Measurements from ENCODE around the gene CD300LG.

CD300LG gene

DNA sequence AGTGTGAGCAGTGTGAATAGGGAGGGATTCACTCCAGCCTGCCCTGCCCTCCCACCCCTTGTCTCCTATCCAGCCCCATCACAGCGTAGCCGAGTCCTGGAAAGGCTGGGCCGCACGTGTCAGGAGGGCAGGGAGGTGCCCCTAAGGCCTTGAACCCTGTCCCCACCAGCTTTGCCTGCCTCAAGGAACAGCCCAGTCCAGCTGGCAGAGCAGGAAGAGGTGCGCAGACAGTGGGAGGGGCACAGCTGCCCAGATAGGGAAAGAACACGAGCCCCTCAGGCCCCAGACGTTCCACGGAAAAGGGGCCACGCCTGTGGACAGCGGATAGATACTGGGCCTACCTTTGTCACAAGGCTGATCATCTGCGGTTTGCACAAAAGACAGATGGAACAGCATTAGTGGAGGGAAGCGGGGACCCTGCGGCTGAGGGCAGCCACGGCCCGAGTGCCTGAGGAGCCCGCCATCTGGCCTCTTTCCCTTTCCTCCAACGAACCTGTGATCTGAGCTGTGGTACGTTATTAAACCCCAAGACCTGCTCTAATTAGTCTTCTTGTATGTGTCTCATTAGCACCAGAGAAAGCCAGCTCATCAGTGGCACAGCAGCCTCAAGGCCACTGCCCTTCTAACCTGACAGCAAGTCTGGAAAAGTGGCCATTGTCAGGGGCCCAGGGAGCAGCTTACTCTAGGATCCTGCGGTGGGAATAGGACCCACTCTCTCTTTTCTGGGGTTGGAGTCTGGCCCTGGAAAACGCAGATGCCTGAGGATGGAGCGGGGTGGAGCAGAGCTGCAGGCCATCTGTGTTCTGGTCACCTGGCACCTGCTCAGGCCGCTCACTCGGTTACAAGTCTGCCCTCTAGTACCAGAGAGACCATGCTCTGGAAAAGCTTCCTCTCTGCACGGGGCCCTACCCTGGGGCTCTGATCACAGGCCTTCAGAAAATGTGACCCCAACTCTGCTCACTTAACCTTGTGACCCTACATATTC is 30.3 kb upstream of the CD300LG start:
- TF ChIP-seq POLR2A (IDR thresholded peaks at IDR 0.05; ENCODE audit: low read length): no peak
- no peak for TF ChIP-seq GATA1 (IDR thresholded peaks at IDR 0.05; ENCODE audit: low read depth, low read length)
- DNase-seq: no peak

GRCh38 chr17:43817826-43818225 is 29.1 kb upstream of the CD300LG start:
- no peak for DNase-seq
- no peak for TF ChIP-seq GATA1 (IDR thresholded peaks at IDR 0.05; ENCODE audit: low read depth, low read length)
- no peak for TF ChIP-seq POLR2A (IDR thresholded peaks at IDR 0.05; ENCODE audit: low read length)

DNA sequence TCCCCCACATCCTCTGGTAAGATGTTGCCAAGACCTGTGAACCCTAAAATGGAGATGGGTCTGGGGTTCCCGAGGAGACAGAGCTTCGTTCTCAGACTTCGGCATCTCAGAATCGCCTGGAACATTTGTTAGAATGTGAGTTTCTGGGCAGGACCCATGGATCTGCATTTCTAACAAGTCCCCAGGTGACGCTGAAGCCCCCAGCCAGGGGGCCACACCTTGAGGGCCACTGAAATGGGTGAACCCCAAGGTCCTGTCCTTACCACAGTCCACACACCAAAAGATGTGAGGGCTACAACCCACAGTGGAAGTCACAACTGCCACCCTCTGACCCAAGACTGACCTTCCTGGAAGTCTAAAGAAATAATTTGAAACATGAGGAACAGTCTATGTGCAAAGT is 28.0 kb upstream of the CD300LG start:
- no peak for DNase-seq
- TF ChIP-seq GATA1 (IDR thresholded peaks at IDR 0.05; ENCODE audit: low read depth, low read length) (no peak), POLR2A (IDR thresholded peaks at IDR 0.05; ENCODE audit: low read length) (no peak)

DNA sequence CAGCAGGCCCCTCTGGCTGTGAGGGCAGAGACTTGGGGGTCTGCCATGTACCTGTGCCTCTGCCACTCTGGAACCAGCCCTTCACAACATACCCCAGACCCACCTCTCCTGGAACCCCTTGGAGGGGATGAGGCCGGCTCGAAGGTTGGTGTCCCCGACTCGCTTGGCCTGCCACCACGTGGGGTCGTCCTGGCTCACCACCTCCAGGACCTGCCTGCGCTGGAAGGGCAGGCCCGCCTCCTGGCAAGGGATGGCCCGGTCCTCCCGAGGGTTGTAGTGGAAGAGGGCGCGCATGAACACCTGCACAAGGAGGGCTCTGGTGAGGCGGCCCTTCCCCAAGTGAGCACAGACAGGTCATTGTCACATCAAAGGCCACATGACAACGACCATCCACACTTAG is 26.2 kb upstream of the CD300LG start:
- TF ChIP-seq POLR2A (IDR thresholded peaks at IDR 0.05; ENCODE audit: low read length): no peak
- TF ChIP-seq GATA1 (IDR thresholded peaks at IDR 0.05; ENCODE audit: low read depth, low read length): no peak
- no peak for DNase-seq

DNA sequence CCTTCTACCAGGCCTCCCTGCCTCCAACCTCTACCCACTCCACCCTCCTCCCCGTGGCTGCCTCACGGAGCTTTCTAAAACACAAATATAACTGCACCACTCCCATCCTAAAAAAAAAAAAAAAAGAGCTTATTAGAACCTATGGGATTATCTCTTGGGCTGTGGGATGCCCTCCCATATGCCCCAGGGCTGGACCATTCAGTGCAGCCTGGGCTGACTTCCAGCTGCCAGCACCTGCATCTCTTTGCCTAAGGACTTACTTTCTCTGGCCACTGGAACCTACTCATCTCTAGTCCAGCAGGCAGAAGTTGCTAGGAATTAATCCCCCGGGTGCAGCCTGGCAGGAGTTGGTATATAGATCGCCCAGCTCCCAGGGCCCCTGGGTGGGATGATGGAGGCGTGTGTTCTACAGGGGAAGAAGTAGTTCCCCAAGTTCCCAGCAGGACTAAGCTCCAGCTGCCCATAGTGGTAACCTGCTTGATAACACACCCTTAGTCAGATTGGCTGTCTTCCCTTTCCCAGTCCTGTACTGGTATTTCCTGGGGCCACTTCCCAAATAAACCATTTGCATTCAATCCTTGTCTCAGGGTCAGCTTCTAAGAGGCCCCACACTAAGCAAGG is 24.3 kb upstream of the CD300LG start:
- no peak for DNase-seq
- TF ChIP-seq POLR2A (IDR thresholded peaks at IDR 0.05; ENCODE audit: low read length) (no peak), GATA1 (IDR thresholded peaks at IDR 0.05; ENCODE audit: low read depth, low read length) (no peak)

GRCh38 chr17:43823350-43824084 is 23.5 kb upstream of the CD300LG start:
- no peak for TF ChIP-seq GATA1 (IDR thresholded peaks at IDR 0.05; ENCODE audit: low read depth, low read length)
- DNase-seq: no peak

DNA sequence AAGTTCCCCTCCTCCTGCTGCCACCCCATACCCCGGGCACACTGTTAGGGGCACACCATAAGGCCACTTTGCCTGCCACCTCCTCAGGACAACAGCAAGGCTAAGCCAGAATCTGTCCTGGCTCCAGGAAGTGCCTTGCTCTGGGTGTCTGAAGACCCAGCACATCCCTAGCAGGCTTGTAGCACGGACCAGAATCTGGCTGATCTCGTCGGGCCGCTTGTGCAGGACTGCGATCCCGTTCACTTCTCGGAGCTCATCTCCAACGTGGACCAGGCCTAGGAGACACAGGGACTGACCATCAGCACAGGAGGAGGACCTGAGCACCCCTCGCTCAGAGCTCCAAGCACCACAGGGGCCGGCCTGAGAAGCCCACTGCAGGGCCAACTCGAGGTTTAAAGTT is 21.4 kb upstream of the CD300LG start:
- no peak for TF ChIP-seq POLR2A (IDR thresholded peaks at IDR 0.05; ENCODE audit: low read length)
- no peak for TF ChIP-seq GATA1 (IDR thresholded peaks at IDR 0.05; ENCODE audit: low read depth, low read length)
- no peak for DNase-seq

DNA sequence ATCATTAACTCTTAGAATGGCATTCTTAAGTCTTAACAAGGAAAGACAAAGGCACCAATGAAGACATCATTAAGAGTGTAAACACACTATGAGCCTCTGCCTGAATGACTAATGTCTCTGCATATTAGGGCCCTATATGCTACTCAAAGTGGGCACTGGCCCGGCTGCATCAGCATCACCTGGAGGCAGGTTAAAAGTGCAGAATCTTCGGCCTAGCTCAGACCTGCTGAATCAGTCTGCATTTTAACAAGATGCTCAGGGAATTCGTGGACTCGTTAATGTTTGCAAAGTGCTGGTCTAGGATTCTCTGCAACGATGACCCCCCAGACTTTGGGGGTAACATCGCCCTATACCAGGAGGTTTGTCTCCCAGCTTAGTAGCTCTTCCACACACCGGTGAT is 20.8 kb upstream of the CD300LG start:
- TF ChIP-seq POLR2A (IDR thresholded peaks at IDR 0.05; ENCODE audit: low read length) (no peak), GATA1 (IDR thresholded peaks at IDR 0.05; ENCODE audit: low read depth, low read length) (no peak)
- no peak for DNase-seq

DNA sequence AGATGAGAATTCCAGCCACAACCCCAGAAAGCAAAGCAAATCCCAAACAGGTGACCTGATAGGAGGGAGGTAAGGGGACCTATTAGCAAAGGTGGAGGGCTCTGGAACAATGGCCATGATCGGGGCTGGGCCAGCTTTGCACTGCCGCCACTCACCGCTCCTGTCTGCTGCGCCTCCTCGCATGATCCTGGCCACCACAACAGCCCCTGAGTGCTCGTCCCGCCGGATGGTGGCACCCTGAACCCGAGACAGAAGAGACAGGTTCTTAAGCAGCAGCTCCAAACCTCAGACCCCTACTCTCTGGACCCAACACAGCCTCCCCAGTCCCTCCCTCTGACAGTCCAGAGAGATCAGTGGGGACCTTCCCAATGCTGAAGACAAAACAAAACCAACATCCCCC is 19.4 kb upstream of the CD300LG start:
- TF ChIP-seq GATA1 (IDR thresholded peaks at IDR 0.05; ENCODE audit: low read depth, low read length): no peak
- DNase-seq: no peak

DNA sequence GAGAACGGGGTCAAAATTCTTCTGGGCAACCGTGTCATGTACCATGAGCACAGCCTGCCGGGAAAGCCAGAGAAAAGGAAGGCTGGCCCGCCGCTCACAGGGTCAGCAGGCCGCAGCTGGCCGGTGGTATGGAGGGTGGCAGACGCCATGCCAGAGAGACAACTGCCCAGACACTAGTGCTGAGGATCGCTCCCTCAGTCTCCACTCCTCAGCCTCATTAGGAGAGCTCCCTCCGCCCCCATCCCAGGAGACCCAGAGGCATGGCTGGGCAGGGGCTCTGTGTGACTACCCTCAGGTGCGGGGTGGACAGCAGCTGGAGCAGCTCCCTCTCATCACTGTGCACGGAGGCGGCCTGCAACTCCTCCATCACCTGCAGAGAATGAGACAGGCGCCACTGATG is 17.2 kb upstream of the CD300LG start:
- no peak for TF ChIP-seq GATA1 (IDR thresholded peaks at IDR 0.05; ENCODE audit: low read depth, low read length)
- TF ChIP-seq POLR2A (IDR thresholded peaks at IDR 0.05; ENCODE audit: low read length): no peak
- no peak for DNase-seq

DNA sequence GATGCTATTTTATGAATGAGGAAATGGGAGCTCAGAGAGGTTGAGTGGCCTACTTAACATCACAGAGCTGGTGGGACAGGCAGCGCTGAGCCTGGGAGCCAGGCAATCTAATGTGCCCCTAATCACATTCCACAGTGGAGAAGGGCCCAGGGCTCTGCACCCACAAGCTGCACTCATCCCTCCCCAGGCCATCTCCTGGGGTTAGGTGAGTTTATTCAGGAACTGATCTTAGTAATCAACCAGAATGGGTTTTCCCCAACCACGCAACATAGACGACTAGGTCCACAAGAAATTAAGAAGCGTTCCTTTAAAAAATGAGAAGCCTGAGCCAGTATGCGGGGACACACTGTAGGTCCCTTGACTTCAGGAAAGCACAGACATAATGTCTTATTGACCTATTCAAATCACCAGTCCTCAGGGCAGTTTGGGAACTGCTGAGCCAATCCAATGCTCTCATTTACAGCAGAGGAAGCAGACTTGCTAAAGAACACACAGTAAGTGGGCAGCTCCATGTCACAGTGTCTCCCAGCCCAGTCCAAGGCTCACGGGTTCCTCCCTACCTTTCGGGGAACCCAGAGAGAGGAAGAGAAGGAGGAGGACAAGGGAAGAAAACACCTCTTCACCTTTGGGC is 16.4 kb upstream of the CD300LG start:
- TF ChIP-seq POLR2A (IDR thresholded peaks at IDR 0.05; ENCODE audit: low read length): no peak
- TF ChIP-seq GATA1 (IDR thresholded peaks at IDR 0.05; ENCODE audit: low read depth, low read length): no peak
- no peak for DNase-seq

GRCh38 chr17:43831633-43832032 is 15.3 kb upstream of the CD300LG start:
- no peak for DNase-seq
- TF ChIP-seq POLR2A (IDR thresholded peaks at IDR 0.05; ENCODE audit: low read length) (no peak), GATA1 (IDR thresholded peaks at IDR 0.05; ENCODE audit: low read depth, low read length) (no peak)

DNA sequence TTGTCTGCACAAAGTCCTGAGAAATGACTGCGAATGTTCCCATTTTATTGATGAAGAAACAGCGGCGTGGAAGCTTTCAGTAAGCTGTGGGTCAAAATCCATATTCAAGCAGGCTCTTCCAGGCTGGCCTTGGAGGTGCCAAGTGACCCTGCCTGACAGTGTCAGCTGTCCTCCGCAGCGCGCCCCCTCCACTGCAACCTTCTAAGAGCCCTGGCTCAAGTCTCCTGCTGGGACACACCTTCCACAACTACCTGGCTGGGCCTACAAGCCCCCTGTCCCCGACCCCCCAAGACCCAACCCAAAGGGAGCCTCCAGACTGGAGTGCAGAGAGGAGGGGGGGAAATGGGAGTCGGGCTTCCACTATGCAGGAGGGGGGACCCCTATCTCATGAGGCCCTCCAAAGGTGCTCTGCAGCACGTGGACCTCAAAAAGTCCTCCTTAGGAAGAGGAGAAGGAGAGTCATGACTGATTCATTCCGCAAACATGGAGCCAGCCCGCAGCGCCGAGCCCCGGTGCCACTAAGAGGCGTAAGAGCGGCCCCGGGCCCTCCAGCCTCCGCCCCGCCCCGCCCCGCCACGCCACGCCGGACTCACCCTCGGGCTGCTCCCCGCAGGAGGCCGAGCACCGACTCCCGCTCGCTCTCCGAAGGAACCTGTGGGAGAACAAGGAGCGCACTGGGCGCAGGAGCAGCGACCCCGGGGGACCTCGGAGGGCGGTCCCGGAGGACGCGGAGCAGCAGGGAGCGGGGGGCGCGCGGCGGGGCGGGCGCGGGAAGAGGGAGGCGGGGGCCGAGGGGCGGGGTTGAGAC is 14.6 kb upstream of the CD300LG start:
- no peak for DNase-seq

More for the DNA sequence above, 14.6 kb upstream of the CD300LG start:
- TF ChIP-seq GATA1 (IDR thresholded peaks at IDR 0.05; ENCODE audit: low read depth, low read length) (no peak), POLR2A (IDR thresholded peaks at IDR 0.05; ENCODE audit: low read length) (no peak)
